Activated naive CD8-positive, alpha-beta T cell treated with anti-CD3 and anti-CD28 coated beads, Interleukin-2, amount 50 U/mL, for 24 hours (primary cell): ENCODE measurements around the gene NRXN3.

ENCODE experiments used
- ATAC-seq: fragments of 150-1000 bp; cut with Tn5 transposase; one replicate; pipeline ENCODE4 v1.10.0; 2021
- DNase-seq: peaks from one replicate; pipeline ENCODE4 v3.0.0; 2021
- H3K27ac Mint-ChIP-seq: one replicate; pipeline ENCODE4 v1.8.0; 2021; ENCODE audit warnings: mild to moderate bottlenecking, mixed read lengths
- H3K27me3 Mint-ChIP-seq: one replicate; pipeline ENCODE4 v1.8.0; 2021; ENCODE audit warnings: mixed read lengths
- H3K36me3 Mint-ChIP-seq: one replicate; pipeline ENCODE4 v1.8.0; 2021; ENCODE audit warnings: low read depth, mixed read lengths
- H3K4me1 Mint-ChIP-seq: one replicate; pipeline ENCODE4 v1.8.0; 2021; ENCODE audit warnings: mixed read lengths
- H3K4me3 Mint-ChIP-seq: one replicate; pipeline ENCODE4 v1.8.0; 2021; ENCODE audit warnings: mild to moderate bottlenecking, moderate library complexity, mixed read lengths
- H3K9me3 Mint-ChIP-seq: one replicate; pipeline ENCODE4 v1.8.0; 2021; ENCODE audit warnings: mixed read lengths

NRXN3 gene

DNA sequence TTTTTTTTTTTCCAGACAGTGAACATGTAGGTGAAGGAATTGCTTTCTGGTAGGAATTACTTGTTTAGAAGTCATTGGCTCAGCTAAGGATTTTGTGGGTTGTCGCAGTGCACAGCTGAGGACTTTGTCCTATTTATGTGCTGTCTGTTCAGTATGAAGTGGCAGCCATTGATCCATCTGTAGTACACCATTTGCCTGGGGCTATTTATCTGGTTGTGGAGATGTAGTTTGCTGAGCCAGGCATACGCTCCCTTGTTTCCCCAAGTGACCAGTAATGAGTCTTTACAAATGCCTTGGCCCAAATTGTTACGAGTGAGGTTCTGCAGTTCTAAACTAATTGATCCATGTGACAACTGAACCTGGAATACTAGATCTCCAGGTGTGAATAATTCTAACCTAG is 140.1 kb downstream of the NRXN3 start:
- DNase-seq, result no peak
- peaks cover 9% of the 10 kb centered on the region for H3K27me3 Mint-ChIP-seq
- H3K9me3 Mint-ChIP-seq, result no peaks in the 10 kb centered on the region
- no peak overlapping the region for H3K27ac Mint-ChIP-seq
- H3K36me3 Mint-ChIP-seq, result no peaks in the 10 kb centered on the region
- no peak overlapping the region for H3K4me3 Mint-ChIP-seq
- no peaks in the 10 kb centered on the region for H3K4me1 Mint-ChIP-seq
- no peak for ATAC-seq

DNA sequence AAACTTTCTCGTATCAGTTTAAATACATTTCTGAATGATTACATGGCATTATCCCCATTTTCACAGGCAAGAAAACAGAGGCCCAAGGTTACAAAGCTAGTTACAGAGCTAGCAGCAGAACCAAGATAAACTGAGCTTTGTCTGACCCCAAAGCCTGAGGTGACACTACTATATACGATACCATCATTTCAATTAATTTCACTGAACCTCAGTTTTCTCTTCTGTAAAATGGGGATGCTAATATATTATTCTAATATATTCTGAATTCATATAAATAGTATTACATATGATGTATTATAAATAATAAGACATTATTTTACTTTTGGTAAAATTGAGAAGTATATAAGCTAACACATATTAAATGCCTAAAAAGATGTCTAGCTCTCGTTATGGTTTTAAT is 143.3 kb downstream of the NRXN3 start:
- no peaks in the 10 kb centered on the region for H3K9me3 Mint-ChIP-seq
- H3K27ac Mint-ChIP-seq, result no peak overlapping the region
- DNase-seq (no peak), ATAC-seq (no peak)
- no peaks in the 10 kb centered on the region for H3K36me3 Mint-ChIP-seq
- H3K4me1 Mint-ChIP-seq, result no peaks in the 10 kb centered on the region
- H3K27me3 Mint-ChIP-seq, result peaks cover 8% of the 10 kb centered on the region
- no peak overlapping the region for H3K4me3 Mint-ChIP-seq

DNA sequence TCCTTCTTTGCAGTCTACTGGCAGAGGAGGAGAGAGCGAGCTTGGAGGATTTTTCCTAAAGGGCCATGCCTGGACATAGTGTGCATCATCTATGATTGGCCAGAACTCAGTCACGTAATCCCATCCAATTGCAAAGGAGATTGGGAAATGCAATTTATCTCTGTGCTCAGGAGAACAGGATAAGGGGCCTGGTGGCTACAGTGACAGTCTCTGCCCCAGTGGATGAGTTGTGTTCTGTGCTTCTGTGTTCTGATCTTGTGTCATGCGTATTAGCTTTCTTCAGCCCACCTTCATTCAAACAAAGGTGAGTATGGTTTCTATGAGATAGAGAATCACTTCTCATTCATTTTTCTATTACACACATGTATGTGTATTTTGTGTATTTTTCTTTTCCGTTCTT is 144.3 kb downstream of the NRXN3 start:
- Mint-ChIP-seq H3K27me3 (peaks cover 6% of the 10 kb centered on the region), H3K4me3 (no peak overlapping the region)
- no peak for ATAC-seq

DNA sequence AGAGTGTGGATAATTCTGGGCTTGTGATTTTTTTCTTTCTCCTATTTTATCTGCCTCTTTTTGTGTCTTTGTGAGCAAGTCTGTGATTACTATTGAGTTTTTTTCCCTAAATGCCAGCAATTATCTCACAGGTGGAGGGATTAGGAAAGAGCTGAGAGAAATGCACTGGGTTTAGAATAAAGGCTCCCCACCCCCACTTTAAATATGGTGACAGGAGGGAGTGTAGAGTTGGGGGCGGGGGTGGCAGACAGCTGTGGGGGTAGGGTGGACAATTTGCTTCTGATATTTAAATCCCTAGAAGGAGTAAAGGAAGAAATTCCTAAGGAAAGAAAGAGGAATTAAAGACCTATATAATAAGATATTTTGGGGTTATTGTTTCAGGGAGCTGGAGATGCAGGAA is 145.9 kb downstream of the NRXN3 start:
- no peak overlapping the region for H3K27ac Mint-ChIP-seq
- H3K4me3 Mint-ChIP-seq, result no peak overlapping the region
- no peak for ATAC-seq
- H3K27me3 Mint-ChIP-seq, result peaks cover 15% of the 10 kb centered on the region
- no peaks in the 10 kb centered on the region for H3K4me1 Mint-ChIP-seq
- no peak for DNase-seq
- H3K36me3 Mint-ChIP-seq, result no peaks in the 10 kb centered on the region
- no peaks in the 10 kb centered on the region for H3K9me3 Mint-ChIP-seq

More for the DNA sequence above, 144.3 kb downstream of the NRXN3 start:
- H3K9me3 Mint-ChIP-seq, result no peaks in the 10 kb centered on the region
- no peak overlapping the region for H3K27ac Mint-ChIP-seq
- no peaks in the 10 kb centered on the region for H3K4me1 Mint-ChIP-seq
- no peak for DNase-seq
- H3K36me3 Mint-ChIP-seq, result no peaks in the 10 kb centered on the region

DNA sequence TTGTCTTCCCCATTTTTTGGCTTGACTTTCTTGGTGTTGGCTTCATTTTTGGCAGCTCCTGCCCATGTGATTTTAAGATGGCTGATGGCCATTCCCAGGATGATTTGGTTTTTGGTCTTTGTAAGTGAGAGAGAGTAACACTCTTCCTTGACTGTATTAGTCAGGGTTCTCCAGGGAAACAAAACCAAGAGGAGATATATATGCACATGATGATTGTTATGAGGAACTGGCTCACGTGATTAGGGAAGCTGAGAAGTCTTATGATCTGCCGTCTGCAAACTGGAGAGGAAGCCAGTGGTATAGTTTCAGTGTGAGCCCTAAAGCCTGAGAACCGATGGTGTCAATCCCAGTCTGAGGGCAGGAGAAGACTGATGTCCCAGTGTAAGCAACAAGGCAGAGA is 146.6 kb downstream of the NRXN3 start:
- H3K27me3 Mint-ChIP-seq, result peaks cover 19% of the 10 kb centered on the region
- no peaks in the 10 kb centered on the region for H3K9me3 Mint-ChIP-seq
- H3K36me3 Mint-ChIP-seq, result no peaks in the 10 kb centered on the region
- no peak overlapping the region for H3K4me3 Mint-ChIP-seq
- ATAC-seq, result no peak
- DNase-seq, result no peak
- no peak overlapping the region for H3K27ac Mint-ChIP-seq
- no peaks in the 10 kb centered on the region for H3K4me1 Mint-ChIP-seq

DNA sequence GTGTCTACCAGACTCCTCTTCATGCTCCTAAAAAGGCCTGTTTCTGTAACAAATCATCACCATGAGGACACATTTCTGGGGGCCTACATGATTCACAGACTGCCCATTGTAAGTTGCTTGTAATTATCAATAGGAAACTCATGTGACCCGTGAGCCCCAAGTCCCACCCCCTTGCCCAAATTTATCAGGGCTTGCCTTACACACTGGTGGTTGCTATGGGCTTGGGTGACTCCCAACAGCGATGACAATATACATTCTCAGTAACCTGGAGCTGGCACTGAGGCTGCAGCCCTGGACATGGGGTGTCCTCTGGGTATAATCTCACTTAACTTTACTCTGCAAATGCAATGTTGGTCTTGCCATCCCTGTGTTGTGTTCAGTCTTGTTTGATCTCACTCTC is 149.2 kb downstream of the NRXN3 start:
- no peaks in the 10 kb centered on the region for H3K4me1 Mint-ChIP-seq
- H3K27ac Mint-ChIP-seq, result no peak overlapping the region
- ATAC-seq, result no peak
- H3K36me3 Mint-ChIP-seq, result no peaks in the 10 kb centered on the region
- peaks cover 14% of the 10 kb centered on the region for H3K27me3 Mint-ChIP-seq
- H3K4me3 Mint-ChIP-seq, result no peak overlapping the region
- H3K9me3 Mint-ChIP-seq, result no peaks in the 10 kb centered on the region
- no peak for DNase-seq

DNA sequence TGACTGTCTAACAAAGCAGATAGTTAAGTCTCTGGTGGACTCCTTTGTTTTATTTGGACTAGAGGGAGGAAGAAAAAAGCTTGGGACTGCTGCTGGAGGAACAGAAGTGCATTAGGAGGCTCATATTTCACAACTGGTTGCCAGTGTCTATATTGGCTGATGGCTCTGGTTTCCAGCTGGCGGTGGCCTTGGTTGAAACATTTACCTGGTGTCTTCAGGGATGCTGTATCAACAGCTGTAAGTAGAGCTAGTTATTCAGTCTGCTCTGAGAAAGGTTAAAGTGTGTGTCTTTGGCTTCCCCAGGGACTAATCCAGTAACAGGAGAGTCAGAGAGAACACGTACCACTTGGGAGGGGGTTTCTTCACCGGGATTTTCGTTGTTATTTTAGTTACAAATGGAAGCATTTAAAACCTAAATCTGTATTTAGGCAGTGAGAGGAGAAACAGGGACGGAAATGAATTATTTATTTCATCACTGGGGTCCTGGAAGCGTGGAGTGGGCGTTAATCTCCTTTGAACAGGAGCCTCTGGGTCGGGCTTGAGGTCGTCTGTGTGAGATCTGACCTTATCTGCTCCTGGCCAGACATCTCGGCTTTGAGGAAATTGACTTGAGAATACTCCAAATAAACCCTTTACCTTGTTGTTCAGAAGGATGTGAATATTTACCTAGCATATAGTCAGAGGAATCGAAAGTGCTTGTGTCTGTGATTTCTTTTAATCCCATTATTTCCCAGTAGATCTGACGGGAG is 149.9 kb downstream of the NRXN3 start:
- Mint-ChIP-seq H3K27ac (no peak overlapping the region), H3K36me3 (no peaks in the 10 kb centered on the region), H3K9me3 (no peaks in the 10 kb centered on the region), H3K4me1 (no peaks in the 10 kb centered on the region), H3K27me3 (peaks cover 14% of the 10 kb centered on the region), H3K4me3 (no peak overlapping the region)
- DNase-seq (no peak), ATAC-seq (no peak)

DNA sequence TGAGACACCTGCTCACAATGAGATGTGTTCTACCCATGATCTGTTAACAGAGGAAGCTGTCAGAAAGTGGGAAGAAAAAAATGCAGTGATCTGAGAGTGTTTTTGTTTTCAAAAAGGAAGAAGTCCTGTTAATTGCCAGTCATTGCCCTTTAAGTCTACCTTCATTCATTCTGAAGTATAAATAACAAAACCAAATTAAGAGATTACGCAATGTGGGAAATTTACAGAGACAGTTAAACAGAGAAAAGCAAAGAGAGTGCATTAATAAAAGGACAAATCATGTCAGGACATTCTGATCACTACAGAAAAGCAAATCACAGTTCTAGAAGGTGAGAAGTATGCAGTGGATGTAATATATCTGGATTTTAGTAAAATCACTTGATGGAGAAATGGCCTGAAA is 154.2 kb downstream of the NRXN3 start:
- Mint-ChIP-seq H3K27ac (no peak overlapping the region), H3K4me3 (no peak overlapping the region), H3K4me1 (no peaks in the 10 kb centered on the region), H3K27me3 (peaks cover 12% of the 10 kb centered on the region), H3K36me3 (no peaks in the 10 kb centered on the region), H3K9me3 (no peaks in the 10 kb centered on the region)
- ATAC-seq (no peak), DNase-seq (no peak)

DNA sequence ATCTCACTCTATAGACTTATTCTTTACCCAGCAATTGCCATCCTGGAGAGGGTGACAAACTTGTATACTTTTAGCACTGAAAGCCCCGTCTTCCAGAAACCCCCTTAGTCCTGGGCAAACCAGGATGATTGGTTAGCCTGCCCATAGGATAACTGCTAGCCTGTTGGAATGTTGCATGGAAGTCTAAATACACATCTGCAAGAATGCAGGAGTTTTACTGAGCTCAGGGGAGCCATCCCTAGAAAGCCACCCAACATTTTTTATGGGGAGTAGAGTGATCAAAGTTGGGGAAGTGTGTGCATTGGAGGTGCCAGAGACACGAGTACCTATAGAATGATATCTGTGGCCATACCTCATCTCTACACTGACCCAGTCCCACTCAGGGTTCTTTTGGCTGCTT is 155.7 kb downstream of the NRXN3 start:
- ATAC-seq, result no peak
- H3K4me3 Mint-ChIP-seq, result no peak overlapping the region
- H3K27me3 Mint-ChIP-seq, result peaks cover 4% of the 10 kb centered on the region

DNA sequence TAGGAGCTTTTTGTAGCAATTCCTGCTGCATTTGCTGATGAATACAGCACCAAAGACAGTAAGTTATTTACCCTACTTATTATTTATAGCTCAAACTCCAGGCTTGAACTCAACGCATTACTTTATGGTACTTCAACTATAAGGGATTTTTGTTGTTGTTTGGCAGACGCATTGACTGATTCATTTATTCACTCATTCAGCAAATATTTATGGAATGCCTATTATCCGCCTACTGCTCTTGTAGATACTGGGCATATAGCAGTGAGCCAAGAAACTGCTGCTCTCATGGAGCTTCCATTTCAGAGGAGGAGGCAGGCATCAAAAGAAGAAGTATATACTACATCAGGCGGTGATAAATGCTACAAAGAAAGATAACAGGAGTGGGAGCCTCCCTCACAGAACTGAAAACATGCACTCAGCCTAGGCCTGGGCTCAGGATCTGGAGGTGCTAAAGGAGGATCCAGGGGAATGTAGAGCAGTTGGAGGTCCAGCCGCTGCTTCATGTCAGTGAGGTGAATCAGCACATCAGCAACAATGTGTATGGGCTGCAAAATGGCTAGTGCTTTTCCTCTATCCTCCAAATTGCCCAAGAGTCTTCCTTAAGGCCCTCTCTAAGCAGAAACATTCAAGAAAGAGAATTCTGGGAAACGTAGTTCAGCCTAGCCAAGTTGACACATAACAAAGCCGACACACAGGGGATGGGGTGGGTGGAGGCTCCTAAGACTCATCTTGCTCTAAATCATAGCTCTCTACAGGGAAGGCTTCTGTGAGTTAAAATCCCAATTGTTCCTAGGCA is 157.5 kb downstream of the NRXN3 start:
- H3K9me3 Mint-ChIP-seq, result no peaks in the 10 kb centered on the region

More for the DNA sequence above, 155.7 kb downstream of the NRXN3 start:
- no peaks in the 10 kb centered on the region for H3K36me3 Mint-ChIP-seq
- H3K27ac Mint-ChIP-seq, result no peak overlapping the region
- DNase-seq, result no peak
- H3K9me3 Mint-ChIP-seq, result no peaks in the 10 kb centered on the region
- H3K4me1 Mint-ChIP-seq, result no peaks in the 10 kb centered on the region

DNA sequence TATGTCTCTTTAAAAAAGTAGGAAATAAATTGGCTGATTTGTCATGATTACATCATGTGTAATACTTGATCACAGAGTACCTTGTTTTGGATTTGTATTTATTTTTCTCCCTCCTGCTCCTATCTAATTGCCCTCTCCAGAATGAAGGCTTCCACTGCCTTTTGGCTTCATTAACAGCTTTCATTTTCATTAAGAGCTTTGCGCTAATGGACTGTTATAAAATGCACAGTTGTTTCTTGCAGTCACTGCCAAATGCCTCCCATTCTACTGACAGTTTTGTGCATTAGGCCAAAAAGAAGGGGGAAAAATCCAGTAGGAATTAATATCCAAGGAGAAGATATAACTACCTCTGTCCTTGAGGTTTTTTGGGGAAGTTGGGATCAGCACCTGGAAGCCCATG is 159.2 kb downstream of the NRXN3 start:
- H3K27me3 Mint-ChIP-seq, result peaks cover 3% of the 10 kb centered on the region
- no peak for ATAC-seq
- no peaks in the 10 kb centered on the region for H3K9me3 Mint-ChIP-seq
- H3K4me3 Mint-ChIP-seq, result no peak overlapping the region
- no peaks in the 10 kb centered on the region for H3K36me3 Mint-ChIP-seq
- H3K4me1 Mint-ChIP-seq, result no peaks in the 10 kb centered on the region
- DNase-seq, result no peak
- no peak overlapping the region for H3K27ac Mint-ChIP-seq

More for the DNA sequence above, 157.5 kb downstream of the NRXN3 start:
- H3K36me3 Mint-ChIP-seq, result no peaks in the 10 kb centered on the region
- H3K27me3 Mint-ChIP-seq, result no peaks in the 10 kb centered on the region
- ATAC-seq (no peak), DNase-seq (no peak)
- no peak overlapping the region for H3K4me3 Mint-ChIP-seq
- H3K27ac Mint-ChIP-seq, result no peak overlapping the region
- no peaks in the 10 kb centered on the region for H3K4me1 Mint-ChIP-seq

DNA sequence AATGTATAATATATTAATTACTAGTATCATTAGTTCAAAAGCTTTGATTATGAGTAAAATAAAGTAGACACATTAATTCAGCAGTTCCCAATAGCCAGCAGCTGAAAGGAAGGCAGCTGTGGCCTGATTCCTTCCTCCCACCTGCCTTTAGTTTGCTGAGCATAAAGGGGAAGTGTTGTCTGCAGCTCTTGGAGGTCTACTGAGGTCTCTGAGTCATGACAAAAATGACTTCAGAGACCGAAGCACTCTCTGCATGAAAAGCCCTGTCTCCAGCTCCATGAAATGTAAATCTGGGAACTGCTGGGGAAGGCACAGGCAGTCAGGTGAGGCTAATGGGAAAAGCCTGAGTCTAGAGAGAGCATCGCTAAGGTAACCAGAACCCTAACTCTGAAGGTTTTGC is 165.4 kb downstream of the NRXN3 start:
- H3K9me3 Mint-ChIP-seq, result no peaks in the 10 kb centered on the region
- H3K36me3 Mint-ChIP-seq, result no peaks in the 10 kb centered on the region
- H3K27me3 Mint-ChIP-seq, result peaks cover 3% of the 10 kb centered on the region
- ATAC-seq, result no peak
- H3K4me3 Mint-ChIP-seq, result no peak overlapping the region
- no peaks in the 10 kb centered on the region for H3K4me1 Mint-ChIP-seq
- no peak for DNase-seq
- no peak overlapping the region for H3K27ac Mint-ChIP-seq

DNA sequence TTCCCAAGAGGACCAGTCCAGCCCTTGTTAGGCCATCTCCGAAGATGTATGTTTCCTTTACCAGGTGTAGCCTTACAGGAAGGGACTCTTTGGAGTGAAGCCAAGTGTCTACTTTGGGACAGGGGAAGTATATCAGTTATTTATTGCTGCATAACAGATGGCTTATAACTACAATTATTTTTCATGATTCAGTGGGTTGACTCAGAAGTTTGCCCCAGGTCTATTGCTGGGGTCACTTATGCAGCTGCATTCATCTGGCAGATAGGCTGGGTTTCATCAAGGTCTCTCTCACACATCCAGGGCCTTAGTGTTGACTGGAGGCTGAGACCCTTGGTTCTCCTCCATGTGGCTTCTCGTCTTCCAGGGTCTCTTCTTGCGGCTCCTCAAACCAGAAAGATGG is 170.1 kb downstream of the NRXN3 start:
- DNase-seq (no peak), ATAC-seq (no peak)
- no peaks in the 10 kb centered on the region for H3K9me3 Mint-ChIP-seq
- no peaks in the 10 kb centered on the region for H3K36me3 Mint-ChIP-seq
- no peaks in the 10 kb centered on the region for H3K27me3 Mint-ChIP-seq
- no peak overlapping the region for H3K27ac Mint-ChIP-seq
- H3K4me3 Mint-ChIP-seq, result no peak overlapping the region
- no peaks in the 10 kb centered on the region for H3K4me1 Mint-ChIP-seq

DNA sequence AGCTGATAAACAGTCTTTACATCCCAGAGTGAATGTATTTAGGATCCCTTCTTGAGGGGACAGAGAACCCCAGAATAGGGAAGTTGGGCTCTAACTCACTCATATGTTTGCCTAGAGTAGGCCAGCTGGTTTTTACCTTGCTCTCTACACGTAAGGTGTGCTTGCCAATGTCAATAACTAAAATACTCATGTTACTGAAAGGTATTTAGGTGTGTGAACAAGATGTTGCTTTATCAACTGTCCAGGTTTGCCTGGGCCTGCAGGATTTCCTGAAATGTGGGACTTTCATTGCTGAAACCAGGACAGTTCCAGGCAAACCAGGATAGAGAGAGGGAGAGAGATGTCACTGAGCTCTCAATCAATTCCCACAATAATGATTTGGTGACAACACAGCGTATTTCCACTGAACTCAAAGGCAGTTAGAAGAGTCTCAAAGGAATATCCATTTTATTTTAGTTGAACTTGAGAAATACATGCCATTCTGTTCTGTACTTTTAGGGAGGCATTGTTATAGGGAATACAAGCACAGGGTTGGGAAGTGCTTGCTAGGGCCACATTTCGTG is 171.7 kb downstream of the NRXN3 start:
- Mint-ChIP-seq H3K36me3 (no peaks in the 10 kb centered on the region), H3K4me3 (no peak overlapping the region), H3K9me3 (no peaks in the 10 kb centered on the region), H3K27me3 (no peaks in the 10 kb centered on the region), H3K4me1 (no peaks in the 10 kb centered on the region), H3K27ac (no peak overlapping the region)
- no peak for DNase-seq
- ATAC-seq, result no peak

DNA sequence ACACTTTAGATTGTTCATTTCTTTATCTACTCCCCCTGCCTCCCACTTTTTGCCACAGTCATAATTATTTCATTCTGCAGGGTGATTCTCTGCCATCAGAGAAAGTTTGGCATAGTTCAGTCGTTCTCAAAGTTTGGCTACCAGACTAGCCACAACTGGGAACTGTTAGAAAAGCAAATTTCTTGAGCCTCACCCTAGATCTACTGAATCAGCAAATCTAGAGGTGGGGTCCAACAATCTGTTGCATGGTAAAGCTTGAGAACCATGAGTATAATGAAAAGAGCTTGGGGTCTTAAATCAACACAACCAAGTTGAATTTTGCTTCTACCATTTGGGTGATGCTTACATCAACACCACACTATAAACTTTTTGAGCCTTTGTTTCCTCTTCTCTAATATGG is 172.7 kb downstream of the NRXN3 start:
- Mint-ChIP-seq H3K4me3 (no peak overlapping the region), H3K36me3 (no peaks in the 10 kb centered on the region), H3K27me3 (no peaks in the 10 kb centered on the region), H3K27ac (no peak overlapping the region), H3K4me1 (no peaks in the 10 kb centered on the region), H3K9me3 (no peaks in the 10 kb centered on the region)
- no peak for ATAC-seq
- no peak for DNase-seq
